MM.1S (cell line): Measurements from ENCODE around the gene RASGRF2.
"Not testable (repeated sequence)": the region's sequence is repeated elsewhere in the genome, so short reads cannot be mapped to it uniquely, and the experiment has no call there.

Source experiments
- DNase-seq: peaks from one replicate; pipeline ENCODE4 v3.0.0-alpha.2; 2015
- H2AFZ ChIP-seq: fragments of 300-600 bp; sonication (generic); 2 replicates; pipeline ENCODE4 v1.6.0; 2016; ENCODE audit warnings: antibody characterized with exemption, low read length
- H3F3A ChIP-seq: fragments of 300-600 bp; sonication (generic); 2 replicates; pipeline ENCODE4 v1.6.1; 2016; ENCODE audit warnings: mild to moderate bottlenecking, antibody characterized with exemption, low read length, moderate library complexity, mixed read lengths; ENCODE audit not compliant: insufficient read depth
- H3K27ac ChIP-seq: fragments of 300-600 bp; sonication (generic); 2 replicates; pipeline ENCODE4 v1.5.1; 2016; ENCODE audit warnings: mild to moderate bottlenecking, low read length
- H3K27me3 ChIP-seq: fragments of 300-600 bp; sonication (generic); replicated peaks from 2 replicates; pipeline ENCODE4 v1.6.0; 2016; ENCODE audit warnings: low read length; ENCODE audit not compliant: insufficient read depth
- H3K36me3 ChIP-seq: fragments of 300-600 bp; sonication (generic); replicated peaks from 2 replicates; pipeline ENCODE4 v1.6.1; 2016; ENCODE audit warnings: mild to moderate bottlenecking, low read length, mixed read lengths; ENCODE audit not compliant: insufficient read depth
- H3K4me1 ChIP-seq: fragments of 300-600 bp; sonication (generic); 2 replicates; pipeline ENCODE4 v1.6.1; 2016; ENCODE audit warnings: low read length, mixed read lengths
- H3K4me2 ChIP-seq: fragments of 300-600 bp; sonication (generic); 2 replicates; pipeline ENCODE4 v1.6.0; 2016; ENCODE audit warnings: low read depth, low read length
- H3K4me3 ChIP-seq: fragments of 300-600 bp; sonication (generic); 2 replicates; pipeline ENCODE4 v1.5.1; 2016; ENCODE audit warnings: low read length, mixed read lengths
- H3K79me2 ChIP-seq: fragments of 300-600 bp; sonication (generic); 2 replicates; pipeline ENCODE4 v1.6.1; 2016; ENCODE audit warnings: mixed run types, low read length, mixed read lengths
- H3K9ac ChIP-seq: fragments of 300-600 bp; sonication (generic); 2 replicates; pipeline ENCODE4 v1.6.1; 2016; ENCODE audit warnings: low read length, mixed read lengths
- H3K9me2 ChIP-seq: fragments of 300-600 bp; sonication (generic); replicated peaks from 2 replicates; pipeline ENCODE4 v1.6.1; 2016; ENCODE audit warnings: mild to moderate bottlenecking, low read length, mixed read lengths; ENCODE audit not compliant: insufficient read depth
- H3K9me3 ChIP-seq: fragments of 300-600 bp; sonication (generic); replicated peaks from 2 replicates; pipeline ENCODE4 v1.6.1; 2016; ENCODE audit warnings: mild to moderate bottlenecking, low read length, mixed read lengths; ENCODE audit not compliant: insufficient read depth
- H4K20me1 ChIP-seq: fragments of 300-600 bp; sonication (generic); 2 replicates; pipeline ENCODE4 v1.6.1; 2016; ENCODE audit warnings: mild to moderate bottlenecking, low read length, moderate library complexity, mixed read lengths; ENCODE audit not compliant: insufficient read depth
- CTCF ChIP-seq: fragments of 300-600 bp; sonication (generic); IDR thresholded peaks from 2 replicates; pipeline ENCODE4 v1.5.1; 2016; ENCODE audit warnings: antibody characterized with exemption, low read length, mixed read lengths
- EZH2 ChIP-seq: fragments of 300-600 bp; sonication (generic); optimal IDR thresholded peaks from 2 replicates; pipeline ENCODE3; 2017; ENCODE audit warnings: low read depth, mild to moderate bottlenecking, antibody characterized with exemption, low read length, mixed read lengths
- EZH2phosphoT487 ChIP-seq: fragments of 300-600 bp; sonication (generic); IDR thresholded peaks from 2 replicates; pipeline ENCODE4 v1.6.1; 2018; ENCODE audit warnings: antibody characterized with exemption, low read length

Gene RASGRF2

DNA sequence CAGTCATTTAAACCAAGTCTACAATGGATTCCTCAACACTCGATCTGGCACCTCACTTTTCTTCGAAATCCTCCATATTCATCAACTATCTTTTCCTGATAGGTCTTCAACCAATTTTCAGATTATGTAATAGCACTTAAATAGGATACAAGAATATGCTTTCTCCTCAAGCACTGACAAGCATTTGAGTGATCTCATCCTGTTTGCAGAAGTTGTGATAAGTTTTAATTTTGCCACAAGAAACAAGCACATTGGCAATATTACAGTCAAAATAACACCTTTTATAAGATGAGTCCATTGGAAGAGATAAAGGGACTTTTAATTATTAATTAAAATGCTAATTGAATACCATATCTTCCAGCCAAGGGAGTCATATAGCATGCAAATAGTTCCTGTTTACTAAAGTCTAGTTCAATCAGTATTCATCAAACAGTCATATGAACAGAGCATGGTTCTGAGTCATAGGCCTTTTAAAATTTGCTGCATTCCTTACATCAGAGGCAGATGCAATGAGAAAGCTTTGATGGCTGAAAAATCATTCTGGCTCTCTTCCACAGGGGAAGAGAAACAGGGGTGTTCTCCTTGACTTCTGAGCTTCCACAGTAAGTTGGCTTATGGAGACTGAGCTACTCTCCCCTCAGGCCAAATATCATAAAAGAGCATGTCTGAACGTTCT, 308.5 kb downstream of the RASGRF2 start:
- Histone ChIP-seq H3K4me1 (no peaks in the 10 kb centered on the region), H2AFZ (no peak overlapping the region), H3K9me3 (no peaks in the 10 kb centered on the region), H3K79me2 (peaks cover 5% of the 10 kb centered on the region; the same call in 1 of the 2 replicates), H3K4me3 (no peak overlapping the region), H3K9me2 (no peaks in the 10 kb centered on the region), H4K20me1 (no peaks in the 10 kb centered on the region), H3K27me3 (no peaks in the 10 kb centered on the region), H3K36me3 (no peaks in the 10 kb centered on the region), H3K9ac (no peak overlapping the region), H3F3A (no peaks in the 10 kb centered on the region), H3K4me2 (no peak overlapping the region), H3K27ac (no peak overlapping the region)
- no peak for DNase-seq
- no peak for TF ChIP-seq CTCF
- no peak for TF ChIP-seq EZH2phosphoT487
- no peak for TF ChIP-seq EZH2

DNA sequence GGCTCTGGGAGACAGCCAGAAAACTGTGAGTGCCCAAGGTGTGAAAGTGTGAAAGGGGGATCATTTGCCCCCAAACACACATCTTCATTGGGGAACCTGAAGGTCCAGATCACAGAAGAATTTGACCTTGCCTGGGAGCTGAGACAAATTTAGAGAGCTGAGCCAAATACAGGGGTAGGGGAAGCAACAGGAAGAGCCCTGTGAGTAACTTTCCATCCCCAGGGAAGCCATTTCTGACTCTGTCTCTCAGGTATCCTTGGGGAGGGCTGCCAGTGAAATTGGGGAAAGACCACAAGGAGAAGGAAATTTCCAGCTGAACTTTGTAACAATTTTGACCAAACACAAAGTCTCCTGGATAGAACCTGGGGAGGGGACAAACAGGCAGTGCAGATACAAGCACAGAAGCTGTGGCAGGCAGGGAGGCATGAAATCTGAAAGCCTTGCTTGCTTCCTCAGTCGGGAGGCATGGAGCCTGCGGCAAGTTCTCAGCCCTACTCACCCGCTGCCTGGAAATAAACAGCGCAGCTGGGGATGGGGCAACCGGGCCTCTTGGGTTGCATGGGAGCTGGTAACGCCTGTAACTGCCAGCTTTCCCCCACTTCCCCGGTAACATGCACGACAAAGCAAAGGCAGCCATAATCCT, 309.7 kb downstream of the RASGRF2 start:
- H4K20me1 ChIP-seq = no peaks in the 10 kb centered on the region
- no peak overlapping the region for H3K27ac ChIP-seq
- H3K4me1 ChIP-seq = no peaks in the 10 kb centered on the region
- H3K9me2 ChIP-seq = no peaks in the 10 kb centered on the region
- no peak overlapping the region for H3K4me3 ChIP-seq
- no peak for DNase-seq
- H2AFZ ChIP-seq = no peak overlapping the region
- H3K4me2 ChIP-seq = no peak overlapping the region
- H3K36me3 ChIP-seq = no peaks in the 10 kb centered on the region
- H3K79me2 ChIP-seq = peaks cover 5% of the 10 kb centered on the region; the same call in 1 of the 2 replicates
- no peak overlapping the region for H3K9ac ChIP-seq
- no peaks in the 10 kb centered on the region for H3K27me3 ChIP-seq
- H3K9me3 ChIP-seq = no peaks in the 10 kb centered on the region
- TF ChIP-seq EZH2 (no peak), EZH2phosphoT487 (no peak), CTCF (no peak)
- H3F3A ChIP-seq = no peaks in the 10 kb centered on the region

- not testable (repeated sequence) for H3K4me2 ChIP-seq, H3K4me1 ChIP-seq, H3K36me3 ChIP-seq, H3K9ac ChIP-seq, H3K79me2 ChIP-seq, H4K20me1 ChIP-seq, H2AFZ ChIP-seq, DNase-seq, H3K27me3 ChIP-seq, H3F3A ChIP-seq, H3K4me3 ChIP-seq, H3K9me2 ChIP-seq, H3K9me3 ChIP-seq, H3K27ac ChIP-seq
Measured at GRCh38 chr5:81270394-81271027, 310.3 kb downstream of the RASGRF2 start.
